ENCODE measurements around the gene PPP1R14D.

Gene PPP1R14D

DNA sequence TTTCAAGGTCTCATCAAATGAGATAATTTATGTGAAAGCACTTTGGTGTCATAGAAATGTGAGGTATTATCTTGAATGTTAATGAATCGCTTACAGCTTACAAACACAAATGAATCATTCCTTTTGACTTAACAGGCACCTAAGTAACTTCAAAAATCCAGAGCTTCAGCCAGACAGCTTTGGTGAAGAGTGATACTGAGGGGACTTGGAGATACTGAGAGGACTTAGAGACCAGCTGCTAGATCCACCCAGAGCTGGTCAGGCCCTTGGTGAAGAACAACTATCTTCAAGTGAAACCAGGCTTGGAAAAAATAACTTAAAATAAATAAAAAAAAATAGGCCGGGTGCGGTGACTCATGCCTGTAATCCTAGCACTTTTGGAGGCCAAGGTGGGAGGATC lies 37.8 kb downstream of the PPP1R14D start:
- H3K27me3 ChIP-seq (ENCODE audit: insufficient read depth, low read length, poor library complexity, severe bottlenecking) = no peaks in the 10 kb centered on the region
- peaks cover 11% of the 10 kb centered on the region for H4K20me1 ChIP-seq (ENCODE audit: insufficient read depth, low read length, poor library complexity, severe bottlenecking)
- no peak overlapping the region for H3K9ac ChIP-seq (ENCODE audit: low read depth, low read length, poor library complexity, severe bottlenecking)
- no peak overlapping the region for H2AFZ ChIP-seq (ENCODE audit: low read length)
- no peaks in the 10 kb centered on the region for H3K36me3 ChIP-seq (ENCODE audit: insufficient read depth, low read length)
- H3K79me2 ChIP-seq (ENCODE audit: insufficient read depth, low read length) = no peaks in the 10 kb centered on the region
- H3K9me3 ChIP-seq (ENCODE audit: insufficient read depth, low read depth, low read length) = no peaks in the 10 kb centered on the region
- no peaks in the 10 kb centered on the region for H3K9me2 ChIP-seq (replicated peaks; ENCODE audit: low read depth, low read length)
- no peaks in the 10 kb centered on the region for H3F3A ChIP-seq (ENCODE audit: low read depth)
- H3K4me3 ChIP-seq (ENCODE audit: low read length, poor library complexity, severe bottlenecking) = no peak overlapping the region
- TF ChIP-seq, protein P1, sequence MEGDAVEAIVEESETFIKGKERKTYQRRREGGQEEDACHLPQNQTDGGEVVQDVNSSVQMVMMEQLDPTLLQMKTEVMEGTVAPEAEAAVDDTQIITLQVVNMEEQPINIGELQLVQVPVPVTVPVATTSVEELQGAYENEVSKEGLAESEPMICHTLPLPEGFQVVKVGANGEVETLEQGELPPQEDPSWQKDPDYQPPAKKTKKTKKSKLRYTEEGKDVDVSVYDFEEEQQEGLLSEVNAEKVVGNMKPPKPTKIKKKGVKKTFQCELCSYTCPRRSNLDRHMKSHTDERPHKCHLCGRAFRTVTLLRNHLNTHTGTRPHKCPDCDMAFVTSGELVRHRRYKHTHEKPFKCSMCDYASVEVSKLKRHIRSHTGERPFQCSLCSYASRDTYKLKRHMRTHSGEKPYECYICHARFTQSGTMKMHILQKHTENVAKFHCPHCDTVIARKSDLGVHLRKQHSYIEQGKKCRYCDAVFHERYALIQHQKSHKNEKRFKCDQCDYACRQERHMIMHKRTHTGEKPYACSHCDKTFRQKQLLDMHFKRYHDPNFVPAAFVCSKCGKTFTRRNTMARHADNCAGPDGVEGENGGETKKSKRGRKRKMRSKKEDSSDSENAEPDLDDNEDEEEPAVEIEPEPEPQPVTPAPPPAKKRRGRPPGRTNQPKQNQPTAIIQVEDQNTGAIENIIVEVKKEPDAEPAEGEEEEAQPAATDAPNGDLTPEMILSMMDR (conservative IDR thresholded peaks at IDR 0.05; ENCODE audit: low read length) = no peak
- TF ChIP-seq EZH2phosphoT487 (IDR thresholded peaks at IDR 0.05; ENCODE audit: borderline replicate concordance) = no peak
- no peak overlapping the region for H3K4me2 ChIP-seq (ENCODE audit: low read depth, low read length, poor library complexity, severe bottlenecking)
- peaks cover 21% of the 10 kb centered on the region for H3K4me1 ChIP-seq (ENCODE audit: insufficient read depth, low read length, poor library complexity, severe bottlenecking)

DNA sequence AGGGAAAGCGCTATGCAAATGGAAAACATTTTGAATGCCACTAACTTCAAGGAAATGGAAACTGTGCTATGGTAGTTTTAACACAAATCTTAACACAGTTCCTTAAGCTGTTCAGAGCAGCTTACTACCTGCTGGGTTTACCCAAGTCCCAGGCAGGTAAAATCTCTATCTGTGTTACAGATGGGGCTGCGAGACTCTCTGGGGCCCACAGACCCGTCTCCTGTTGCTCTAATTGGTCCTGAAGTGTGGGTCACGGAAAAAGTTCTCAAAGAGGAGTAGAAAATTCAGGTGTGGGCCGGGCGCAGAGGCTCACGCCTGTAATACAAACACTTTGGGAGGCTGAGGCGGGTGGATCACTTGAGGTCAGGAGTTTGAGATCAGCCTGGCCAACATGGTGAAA lies 38.5 kb downstream of the PPP1R14D start:
- no peak for TF ChIP-seq EZH2phosphoT487 (IDR thresholded peaks at IDR 0.05; ENCODE audit: borderline replicate concordance)
- TF ChIP-seq, protein P1 (conservative IDR thresholded peaks at IDR 0.05; ENCODE audit: low read length) = no peak
- H3K4me1 ChIP-seq (ENCODE audit: insufficient read depth, low read length, poor library complexity, severe bottlenecking) = peaks cover 21% of the 10 kb centered on the region
- H3K36me3 ChIP-seq (ENCODE audit: insufficient read depth, low read length) = no peaks in the 10 kb centered on the region
- no peaks in the 10 kb centered on the region for H3K27me3 ChIP-seq (ENCODE audit: insufficient read depth, low read length, poor library complexity, severe bottlenecking)
- no peak overlapping the region for H3K4me2 ChIP-seq (ENCODE audit: low read depth, low read length, poor library complexity, severe bottlenecking)
- H3K4me3 ChIP-seq (ENCODE audit: low read length, poor library complexity, severe bottlenecking) = no peak overlapping the region
- H3K9ac ChIP-seq (ENCODE audit: low read depth, low read length, poor library complexity, severe bottlenecking) = no peak overlapping the region
- H3K79me2 ChIP-seq (ENCODE audit: insufficient read depth, low read length) = no peaks in the 10 kb centered on the region
- peaks cover 11% of the 10 kb centered on the region for H4K20me1 ChIP-seq (ENCODE audit: insufficient read depth, low read length, poor library complexity, severe bottlenecking)
- H3K9me3 ChIP-seq (ENCODE audit: insufficient read depth, low read depth, low read length) = no peaks in the 10 kb centered on the region
- no peaks in the 10 kb centered on the region for H3K9me2 ChIP-seq (replicated peaks; ENCODE audit: low read depth, low read length)
- H2AFZ ChIP-seq (ENCODE audit: low read length) = no peak overlapping the region
- no peaks in the 10 kb centered on the region for H3F3A ChIP-seq (ENCODE audit: low read depth)

DNA sequence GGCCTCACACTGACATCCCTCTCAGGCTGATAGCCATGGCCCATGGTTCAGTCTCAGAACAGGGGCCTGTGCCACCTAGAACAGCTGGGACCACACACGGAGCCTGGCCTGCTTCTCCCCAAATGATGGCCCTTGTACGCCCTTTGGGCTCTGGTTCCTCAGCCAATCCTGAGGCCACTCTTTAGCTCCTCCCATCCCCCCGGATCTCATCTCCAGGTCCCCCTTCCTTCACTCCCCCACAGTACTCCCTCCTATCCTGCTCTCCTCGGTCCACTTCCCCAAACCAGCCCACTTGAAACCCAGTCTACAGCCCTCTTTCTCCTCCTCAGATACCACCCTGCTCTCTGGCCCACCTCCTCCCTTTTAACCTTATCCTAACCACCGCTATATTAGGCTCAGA lies 39.4 kb downstream of the PPP1R14D start:
- Histone ChIP-seq H3K9me3 (ENCODE audit: insufficient read depth, low read depth, low read length) (no peaks in the 10 kb centered on the region), H3K9ac (ENCODE audit: low read depth, low read length, poor library complexity, severe bottlenecking) (no peak overlapping the region), H3K4me1 (ENCODE audit: insufficient read depth, low read length, poor library complexity, severe bottlenecking) (peaks cover 21% of the 10 kb centered on the region), H3K27me3 (ENCODE audit: insufficient read depth, low read length, poor library complexity, severe bottlenecking) (no peaks in the 10 kb centered on the region), H3F3A (ENCODE audit: low read depth) (no peaks in the 10 kb centered on the region), H3K79me2 (ENCODE audit: insufficient read depth, low read length) (no peaks in the 10 kb centered on the region), H3K9me2 (replicated peaks; ENCODE audit: low read depth, low read length) (no peaks in the 10 kb centered on the region), H3K36me3 (ENCODE audit: insufficient read depth, low read length) (no peaks in the 10 kb centered on the region), H3K4me3 (ENCODE audit: low read length, poor library complexity, severe bottlenecking) (no peak overlapping the region), H4K20me1 (ENCODE audit: insufficient read depth, low read length, poor library complexity, severe bottlenecking) (peaks cover 11% of the 10 kb centered on the region), H3K4me2 (ENCODE audit: low read depth, low read length, poor library complexity, severe bottlenecking) (no peak overlapping the region), H2AFZ (ENCODE audit: low read length) (no peak overlapping the region)
- TF ChIP-seq, protein P1 (conservative IDR thresholded peaks at IDR 0.05; ENCODE audit: low read length) = no peak
- TF ChIP-seq EZH2phosphoT487 (IDR thresholded peaks at IDR 0.05; ENCODE audit: borderline replicate concordance) = no peak
